ENCODE measurements around the gene FSCB. TPM values are rescaled to one million over a fixed set of nuclear protein-coding genes. Genes with fewer than 3 reads are reported as not detected.
A peak's percentile ranks its signal among the peaks of the same experiment; 100 is the strongest.

The FSCB gene
- total RNA-seq, 1 experiment from 2014 or later = not detected

- no peak for DNase-seq (ENCODE audit: unreplicated experiment)
- no peak overlapping the region for H3K27ac Mint-ChIP-seq (ENCODE audit: low read depth, unreplicated experiment)
- no peaks in the 10 kb centered on the region for H3K36me3 Mint-ChIP-seq (ENCODE audit: insufficient read depth, unreplicated experiment)
- no TSS peak for BruUV-seq (replicated peaks)
- CTCF ChIA-PET = no interaction called here
- no peak for TF ChIP-seq CTCF (IDR thresholded peaks at IDR 0.05; ENCODE audit: unreplicated experiment)
- H3K9me3 Mint-ChIP-seq (ENCODE audit: unreplicated experiment) = no peaks in the 10 kb centered on the region
- H3K4me1 Mint-ChIP-seq (ENCODE audit: insufficient read depth, unreplicated experiment) = no peaks in the 10 kb centered on the region
- intact Hi-C loops (cut with micrococcal nuclease) = no loop called here
- H3K27me3 Mint-ChIP-seq (ENCODE audit: insufficient read depth, unreplicated experiment) = no peaks in the 10 kb centered on the region
- POLR2A ChIA-PET = no interaction called here
- no peak overlapping the region for H3K4me3 Mint-ChIP-seq (ENCODE audit: unreplicated experiment)
Measured at GRCh38 chr14:44497148-44497547, 9.9 kb downstream of the FSCB start.

- peak; percentile 2 for DNase-seq (ENCODE audit: unreplicated experiment)
- CTCF ChIA-PET = interaction anchor here (1.3 to 1.4 kb wide), 2 partner anchors 9 to 28 kb away, joined by 3 to 4 read pairs; no protein-coding TSS in a partner anchor
- Mint-ChIP-seq H3K27me3 (ENCODE audit: insufficient read depth, unreplicated experiment) (no peaks in the 10 kb centered on the region), H3K9me3 (ENCODE audit: unreplicated experiment) (no peaks in the 10 kb centered on the region), H3K4me1 (ENCODE audit: insufficient read depth, unreplicated experiment) (no peaks in the 10 kb centered on the region), H3K36me3 (ENCODE audit: insufficient read depth, unreplicated experiment) (no peaks in the 10 kb centered on the region), H3K4me3 (ENCODE audit: unreplicated experiment) (no peak overlapping the region), H3K27ac (ENCODE audit: low read depth, unreplicated experiment) (no peak overlapping the region)
- intact Hi-C loops (cut with micrococcal nuclease) = no loop called here
- POLR2A ChIA-PET = no interaction called here
- BruUV-seq (replicated peaks) = no TSS peak
- no peak for TF ChIP-seq CTCF (IDR thresholded peaks at IDR 0.05; ENCODE audit: unreplicated experiment)
Measured at GRCh38 chr14:44494137-44494536, 12.9 kb downstream of the FSCB start.

GRCh38 chr14:44490966-44491365, 16.1 kb downstream of the FSCB start:
- H3K27ac Mint-ChIP-seq (ENCODE audit: low read depth, unreplicated experiment) = no peak overlapping the region
- H3K4me1 Mint-ChIP-seq (ENCODE audit: insufficient read depth, unreplicated experiment) = no peaks in the 10 kb centered on the region
- no TSS peak for BruUV-seq (replicated peaks)
- H3K36me3 Mint-ChIP-seq (ENCODE audit: insufficient read depth, unreplicated experiment) = no peaks in the 10 kb centered on the region
- no peak for DNase-seq (ENCODE audit: unreplicated experiment)
- peaks cover 7% of the 10 kb centered on the region for H3K9me3 Mint-ChIP-seq (ENCODE audit: unreplicated experiment)
- ChIA-PET CTCF (no interaction called here), POLR2A (no interaction called here)
- TF ChIP-seq CTCF (IDR thresholded peaks at IDR 0.05; ENCODE audit: unreplicated experiment) = no peak
- H3K27me3 Mint-ChIP-seq (ENCODE audit: insufficient read depth, unreplicated experiment) = no peaks in the 10 kb centered on the region
- H3K4me3 Mint-ChIP-seq (ENCODE audit: unreplicated experiment) = no peak overlapping the region
- intact Hi-C loops (cut with micrococcal nuclease) = no loop called here

GRCh38 chr14:44477953-44478352, 29.1 kb downstream of the FSCB start:
- no peaks in the 10 kb centered on the region for H3K27me3 Mint-ChIP-seq (ENCODE audit: insufficient read depth, unreplicated experiment)

More at GRCh38 chr14:44477953-44478352, 29.1 kb downstream of the FSCB start:
- CTCF ChIA-PET = no interaction called here
- Mint-ChIP-seq H3K36me3 (ENCODE audit: insufficient read depth, unreplicated experiment) (no peaks in the 10 kb centered on the region), H3K4me3 (ENCODE audit: unreplicated experiment) (no peak overlapping the region), H3K9me3 (ENCODE audit: unreplicated experiment) (peaks cover 15% of the 10 kb centered on the region), H3K4me1 (ENCODE audit: insufficient read depth, unreplicated experiment) (no peaks in the 10 kb centered on the region), H3K27ac (ENCODE audit: low read depth, unreplicated experiment) (no peak overlapping the region)
- POLR2A ChIA-PET = no interaction called here
- BruUV-seq (replicated peaks) = no TSS peak
- no peak for DNase-seq (ENCODE audit: unreplicated experiment)
- intact Hi-C loops (cut with micrococcal nuclease) = no loop called here
- no peak for TF ChIP-seq CTCF (IDR thresholded peaks at IDR 0.05; ENCODE audit: unreplicated experiment)
